Measurements from ENCODE around the gene ATP7A.

DNA sequence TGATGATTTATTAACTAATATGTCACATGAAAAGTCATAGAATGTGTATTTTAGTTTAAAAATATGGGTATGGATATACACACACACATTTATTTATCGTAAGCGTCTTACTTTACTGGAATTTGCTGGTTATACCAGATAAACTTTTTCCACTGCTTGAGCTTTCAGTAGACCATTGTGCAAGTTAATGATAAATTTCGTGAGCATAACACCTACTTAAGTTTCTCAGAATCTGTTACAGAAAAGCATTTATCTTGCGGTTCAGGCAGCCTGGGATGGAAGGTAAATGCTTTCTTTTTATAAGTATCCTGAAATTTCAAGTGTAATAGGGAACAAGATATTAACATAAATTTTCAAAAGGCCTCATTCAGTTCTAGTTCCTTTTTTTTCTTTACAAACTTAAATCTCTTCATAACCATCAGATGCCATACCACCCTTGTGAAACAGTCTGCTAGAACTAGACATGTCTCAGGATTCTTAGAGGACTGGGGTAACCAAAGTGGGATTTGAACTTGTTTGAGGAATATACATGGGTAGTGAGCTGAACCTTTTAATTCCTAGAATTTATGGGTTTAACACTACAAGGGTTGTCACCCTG lies 27.7 kb downstream of the ATP7A start:
- TF ChIP-seq, protein P1, sequence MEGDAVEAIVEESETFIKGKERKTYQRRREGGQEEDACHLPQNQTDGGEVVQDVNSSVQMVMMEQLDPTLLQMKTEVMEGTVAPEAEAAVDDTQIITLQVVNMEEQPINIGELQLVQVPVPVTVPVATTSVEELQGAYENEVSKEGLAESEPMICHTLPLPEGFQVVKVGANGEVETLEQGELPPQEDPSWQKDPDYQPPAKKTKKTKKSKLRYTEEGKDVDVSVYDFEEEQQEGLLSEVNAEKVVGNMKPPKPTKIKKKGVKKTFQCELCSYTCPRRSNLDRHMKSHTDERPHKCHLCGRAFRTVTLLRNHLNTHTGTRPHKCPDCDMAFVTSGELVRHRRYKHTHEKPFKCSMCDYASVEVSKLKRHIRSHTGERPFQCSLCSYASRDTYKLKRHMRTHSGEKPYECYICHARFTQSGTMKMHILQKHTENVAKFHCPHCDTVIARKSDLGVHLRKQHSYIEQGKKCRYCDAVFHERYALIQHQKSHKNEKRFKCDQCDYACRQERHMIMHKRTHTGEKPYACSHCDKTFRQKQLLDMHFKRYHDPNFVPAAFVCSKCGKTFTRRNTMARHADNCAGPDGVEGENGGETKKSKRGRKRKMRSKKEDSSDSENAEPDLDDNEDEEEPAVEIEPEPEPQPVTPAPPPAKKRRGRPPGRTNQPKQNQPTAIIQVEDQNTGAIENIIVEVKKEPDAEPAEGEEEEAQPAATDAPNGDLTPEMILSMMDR (IDR thresholded peaks at IDR 0.05): no peak
- TF ChIP-seq EZH2 (IDR thresholded peaks at IDR 0.05; ENCODE audit: borderline replicate concordance, insufficient read depth, low read depth, low read length, poor library complexity, severe bottlenecking): no peak

All from B cell (primary cell).